Ovary (tissue), 9 donors: ENCODE results near the gene ARID1B. TPM values are rescaled to one million over a fixed set of nuclear protein-coding genes. Genes with fewer than 3 reads are reported as not detected.

Source experiments
- DNase-seq, 5 donors: peaks; one replicate each; pipeline ENCODE4 v3.0.0-alpha.2; 2019 to 2020
- H3K27ac ChIP-seq, 2 donors: fragments of 200-600 bp; one replicate each; pipeline versions ENCODE4 v1.5.1 to v1.8.0; 2019 to 2022
- H3K27me3 ChIP-seq: fragments of 200-600 bp; one replicate; pipeline ENCODE4 v1.8.0; 2022
- H3K36me3 ChIP-seq: fragments of 200-600 bp; sonication (generic); one replicate; pipeline ENCODE4 v1.5.1; 2019
- H3K4me1 ChIP-seq: one replicate; pipeline ENCODE4 v1.8.1; 2013; ENCODE audit warnings: mild to moderate bottlenecking, moderate library complexity; ENCODE audit not compliant: insufficient read depth
- H3K4me3 ChIP-seq: fragments of 200-600 bp; sonication (generic); one replicate; pipeline ENCODE4 v1.5.1; 2017
- H3K9me3 ChIP-seq, 2 donors: fragments of 200-600 bp in 1 of 2; sonication (generic) in 1 of 2; one replicate each; pipeline versions ENCODE4 v1.5.1 to v1.8.1; 2013 to 2019; ENCODE audit warnings: mild to moderate bottlenecking in 1 of 2, moderate library complexity in 1 of 2
- CTCF ChIP-seq, 3 donors: fragments of 450-650 bp in 2 of 3; fragments of 200-600 bp in 1 of 3; IDR thresholded peaks; one replicate each; pipeline versions ENCODE4 v1.5.1 to v1.8.0; 2016 to 2022; ENCODE audit warnings: antibody characterized with exemption in 3 of 3, mild to moderate bottlenecking in 1 of 3
- EP300 ChIP-seq: sonication (generic); formaldehyde crosslinking; IDR thresholded peaks from one replicate; pipeline ENCODE4 v1.6.1; 2017; ENCODE audit warnings: antibody characterized with exemption
- POLR2A ChIP-seq: fragments of 450-650 bp; IDR thresholded peaks from one replicate; pipeline ENCODE4 v1.6.1; 2017; ENCODE audit warnings: antibody characterized with exemption, mild to moderate bottlenecking, moderate library complexity
- WGBS, 3 donors: extraction: QIAGEN DNeasy Blood & Tissue Kit in 1 of 3; methylation state at CpG; one replicate each; pipeline versions ENCODE4 v1.1.5 to v1.1.7; 2013 to 2017; 5-methylcytosine and 5-hydroxymethylcytosine counted together
- intact Hi-C, 4 donors: fragments of 100-400 bp; cut with DNase I; formaldehyde crosslinking; loops; one replicate each; pipeline versions ENCODE4 v1.11.0 to v1.15.1; 2022 to 2023
- polyA plus RNA-seq, 2 donors: library from polyadenylated mRNA; stranded (reverse); fragments of 200-250 nt in 1 of 2; fragments of 350-450 nt in 1 of 2; fragmentation: Illumina TruSeq in 1 of 2; extraction: RNeasy Lipid Tissue Mini Kit (QIAGEN cat#74804) in 1 of 2; gene quantifications; one replicate each; pipeline ENCODE4 v1.2.3, GENCODE V29; 2013 to 2014
- total RNA-seq, 7 donors: library from RNA; depleted of rRNA in 2 of 7; stranded (reverse); fragments of >200 nt in 2 of 7; fragmentation: NEBNext Ultra II Directional in 3 of 7; extraction: Animal tissue kit (Norgen Biotek cat#: 25700) in 3 of 7; gene quantifications; one replicate each; pipeline versions ENCODE4 v1.1.0 to v1.2.4, GENCODE V29; 2016 to 2023
- donor health status: DM: no; HTN: no; CAD: no; lungs with moderate emphysema.
- donor health status: DM: no; HTN: no; CAD: no.
- donor health status: Bipolar disorder and iron deficiency.
- donor health status: DM: yes; HTN: yes; CAD: no.
- donor health status: DM: no; HTN: no; CAD: no.
- donor health status: DM: yes; HTN: yes; CAD: no.

ARID1B gene
- total and polyA plus RNA-seq, 9 donors, result 33.2 to 144 (median 105) TPM

GRCh38 chr6:156776470-156776839 is 723 bp upstream of the ARID1B start:
- Histone ChIP-seq H3K4me1 (peaks cover 2% of the 10 kb centered on the region), H3K27me3 (no peaks in the 10 kb centered on the region), H3K9me3 (no peaks in the 10 kb centered on the region), H3K4me3 (peak overlapping the region; percentile 77), H3K27ac (peak overlapping the region; percentile 96), H3K36me3 (no peaks in the 10 kb centered on the region)
- intact Hi-C loops, result loop anchor here (2.0 to 10.0 kb wide), 5 partner anchors 54 to 248 kb away; no protein-coding TSS in a partner anchor
- no peak for DNase-seq
- TF ChIP-seq EP300 (no peak), CTCF (IDR thresholded peaks at IDR 0.05) (no peak)
- WGBS, 3 donors, result 2 to 3% (median 3%) methylated on average over 8 of the region's 8 CpGs

- H3K36me3 ChIP-seq, result no peaks in the 10 kb centered on the region
- 0 to 1% (median 0%) methylated on average over 5 to 84 of the region's 113 CpGs for WGBS, 3 donors
- H3K27me3 ChIP-seq, result no peaks in the 10 kb centered on the region
- intact Hi-C loops, result loop anchor here (2.0 to 10.0 kb wide), 7 partner anchors 56 to 247 kb away; no protein-coding TSS in a partner anchor
- TF ChIP-seq EP300 (no peak), POLR2A (no peak), CTCF (IDR thresholded peaks at IDR 0.05) (no peak)
- DNase-seq, result peak; percentile 56 to 77 (median 73)
- H3K4me1 ChIP-seq, result peaks cover 2% of the 10 kb centered on the region
- no peaks in the 10 kb centered on the region for H3K9me3 ChIP-seq
- peak overlapping the region; percentile 79 for H3K4me3 ChIP-seq
- H3K27ac ChIP-seq, result peak overlapping the region; percentile 96 to 100
Observed at GRCh38 chr6:156777577-156778453, 637 bp downstream of the ARID1B start.

- Histone ChIP-seq H3K27me3 (no peaks in the 10 kb centered on the region), H3K4me3 (peak overlapping the region; percentile 79), H3K9me3 (no peaks in the 10 kb centered on the region), H3K4me1 (peaks cover under 1% of the 10 kb centered on the region), H3K36me3 (no peaks in the 10 kb centered on the region), H3K27ac (peak overlapping the region; percentile 96 to 100)
- DNase-seq, result peak; percentile 55 to 78 (median 69)
- WGBS, 3 donors, result 0 to 1% (median 1%) methylated on average over 31 to 94 of the region's 100 CpGs
- TF ChIP-seq EP300, result no peak
- TF ChIP-seq POLR2A, result peak; percentile 20
- peak in 1 of 3 donors; percentile 14 for TF ChIP-seq CTCF (IDR thresholded peaks at IDR 0.05)
- intact Hi-C loops, result loop anchor here (2.0 to 10.0 kb wide), 6 partner anchors 56 to 246 kb away; no protein-coding TSS in a partner anchor
Observed at GRCh38 chr6:156778454-156779205, 1.5 kb downstream of the ARID1B start.
